DND-41 (cell line): ENCODE measurements around the gene CYP2F1.

ENCODE experiments used
- EZH2 ChIP-seq: IDR thresholded peaks from 3 replicates; pipeline ENCODE4 v1.6.1; 2012; ENCODE audit warnings: borderline replicate concordance, low read depth, mild to moderate bottlenecking, moderate library complexity, low read length, inconsistent platforms; ENCODE audit not compliant: severe bottlenecking
- TF ChIP-seq, protein P1 (sequence below): IDR thresholded peaks from 2 replicates; pipeline ENCODE4 v1.5.1; 2012; ENCODE audit warnings: borderline replicate concordance, low read length, moderate library complexity, mild to moderate bottlenecking; ENCODE audit not compliant: poor library complexity, severe bottlenecking; ENCODE audit errors: extremely low read depth

DNA sequence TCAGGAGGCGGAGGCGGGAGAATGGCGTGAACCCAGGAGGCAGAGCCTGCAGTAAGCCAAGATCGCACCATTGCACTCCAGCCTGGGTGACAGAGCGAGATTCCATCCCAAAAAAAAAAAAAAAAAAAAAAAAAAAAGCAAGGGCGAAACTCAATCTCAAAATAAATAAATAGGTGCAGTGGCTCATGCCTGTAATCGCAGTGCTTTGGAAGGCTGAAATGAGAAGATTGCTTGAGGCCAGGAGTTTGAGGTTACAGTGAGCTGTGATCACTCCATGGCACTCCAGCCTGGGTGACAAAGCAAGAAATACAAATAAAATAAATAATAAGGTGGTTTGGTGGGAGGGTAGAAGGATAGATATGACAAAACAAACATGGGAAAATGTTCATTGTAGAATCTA, 39.8 kb downstream of the CYP2F1 start:
- TF ChIP-seq, protein P1, sequence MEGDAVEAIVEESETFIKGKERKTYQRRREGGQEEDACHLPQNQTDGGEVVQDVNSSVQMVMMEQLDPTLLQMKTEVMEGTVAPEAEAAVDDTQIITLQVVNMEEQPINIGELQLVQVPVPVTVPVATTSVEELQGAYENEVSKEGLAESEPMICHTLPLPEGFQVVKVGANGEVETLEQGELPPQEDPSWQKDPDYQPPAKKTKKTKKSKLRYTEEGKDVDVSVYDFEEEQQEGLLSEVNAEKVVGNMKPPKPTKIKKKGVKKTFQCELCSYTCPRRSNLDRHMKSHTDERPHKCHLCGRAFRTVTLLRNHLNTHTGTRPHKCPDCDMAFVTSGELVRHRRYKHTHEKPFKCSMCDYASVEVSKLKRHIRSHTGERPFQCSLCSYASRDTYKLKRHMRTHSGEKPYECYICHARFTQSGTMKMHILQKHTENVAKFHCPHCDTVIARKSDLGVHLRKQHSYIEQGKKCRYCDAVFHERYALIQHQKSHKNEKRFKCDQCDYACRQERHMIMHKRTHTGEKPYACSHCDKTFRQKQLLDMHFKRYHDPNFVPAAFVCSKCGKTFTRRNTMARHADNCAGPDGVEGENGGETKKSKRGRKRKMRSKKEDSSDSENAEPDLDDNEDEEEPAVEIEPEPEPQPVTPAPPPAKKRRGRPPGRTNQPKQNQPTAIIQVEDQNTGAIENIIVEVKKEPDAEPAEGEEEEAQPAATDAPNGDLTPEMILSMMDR: no peak
- TF ChIP-seq EZH2: no peak
